Midbrain (tissue), 1 donor: ENCODE data around the gene TMEM131L.
"Not testable (repeated sequence)": the region's sequence is repeated elsewhere in the genome, so short reads cannot be mapped to it uniquely, and the experiment has no call there.

Source experiments
- DNase-seq: peaks from one replicate; lab custom pipeline; 2025; lab: John Stamatoyannopoulos, UW

Gene TMEM131L

GRCh38 chr4:153449338-153449737 lies 16.8 kb upstream of the TMEM131L start:
- DNase-seq: no peak

GRCh38 chr4:153450544-153450917 lies 15.6 kb upstream of the TMEM131L start:
- DNase-seq: no peak

GRCh38 chr4:153451145-153451544 lies 15.0 kb upstream of the TMEM131L start:
- DNase-seq: not testable (repeated sequence)

- DNase-seq: no peak
These were observed 14.1 kb upstream of the TMEM131L start for GRCh38 chr4:153451911-153452657.

- DNase-seq: no peak
These were observed 13.3 kb upstream of the TMEM131L start for GRCh38 chr4:153452658-153453378.

- DNase-seq: no peak
These were observed 12.8 kb upstream of the TMEM131L start for GRCh38 chr4:153453402-153453801.

- no peak for DNase-seq
These were observed 7.2 kb upstream of the TMEM131L start for GRCh38 chr4:153458969-153459368.

GRCh38 chr4:153461549-153461948 lies 4.6 kb upstream of the TMEM131L start:
- DNase-seq: not testable (repeated sequence)

- no peak for DNase-seq
These were observed 2.1 kb upstream of the TMEM131L start for GRCh38 chr4:153464068-153464467.

- no peak for DNase-seq
These were observed 1.0 kb upstream of the TMEM131L start for GRCh38 chr4:153465140-153465539.

- DNase-seq: no peak
These were observed 512 bp upstream of the TMEM131L start for GRCh38 chr4:153465615-153466080.

GRCh38 chr4:153466949-153467896 lies 1.1 kb downstream of the TMEM131L start:
- no peak for DNase-seq

GRCh38 chr4:153467897-153468262 lies 1.7 kb downstream of the TMEM131L start:
- DNase-seq: no peak

- no peak for DNase-seq
These were observed 2.4 kb downstream of the TMEM131L start for GRCh38 chr4:153468587-153468986.

- DNase-seq: no peak
These were observed 2.9 kb downstream of the TMEM131L start for GRCh38 chr4:153469031-153469430.

- DNase-seq: not testable (repeated sequence)
These were observed 5.0 kb downstream of the TMEM131L start for GRCh38 chr4:153471071-153471697.

- DNase-seq: no peak
These were observed 5.5 kb downstream of the TMEM131L start for GRCh38 chr4:153471698-153472093.

- no peak for DNase-seq
These were observed 6.2 kb downstream of the TMEM131L start for GRCh38 chr4:153472122-153473037.

GRCh38 chr4:153474251-153474650 lies 8.1 kb downstream of the TMEM131L start:
- no peak for DNase-seq

- DNase-seq: no peak
These were observed 10.8 kb downstream of the TMEM131L start for GRCh38 chr4:153476829-153477574.
